Neural cell (in vitro differentiated cells): ENCODE measurements around the gene CAPN12. TPM values are rescaled to one million over a fixed set of nuclear protein-coding genes. Genes with fewer than 3 reads are reported as not detected.

Experiments used
- H2AFZ ChIP-seq: fragments of 200-600, 300-800 bp; sonication (generic), shearing (Covaris generic); 2 replicates; pipeline ENCODE4 v1.6.0; 2014; ENCODE audit warnings: low read depth, mild to moderate bottlenecking, antibody characterized with exemption, low read length, moderate library complexity
- H3F3A ChIP-seq: fragments of 200-600 bp; shearing (Covaris generic); 2 replicates; pipeline ENCODE4 v1.6.1; 2016; ENCODE audit warnings: mild to moderate bottlenecking, moderate library complexity, mixed read lengths, antibody characterized with exemption, low read length; ENCODE audit not compliant: insufficient read depth, poor library complexity, severe bottlenecking
- H3K27ac ChIP-seq: fragments of 200-600, 300-800 bp; sonication (generic), shearing (Covaris generic); 2 replicates; pipeline ENCODE4 v1.5.1; 2014; ENCODE audit warnings: mild to moderate bottlenecking, low read length, moderate library complexity
- H3K27me3 ChIP-seq: fragments of 300-800, 200-600 bp; sonication (generic), shearing (Covaris generic); 2 replicates; pipeline ENCODE4 v1.6.0; 2014; ENCODE audit warnings: mild to moderate bottlenecking, low read depth, low read length, moderate library complexity; ENCODE audit not compliant: insufficient read depth
- H3K36me3 ChIP-seq: fragments of 300-800, 200-600 bp; sonication (generic), shearing (Covaris generic); 2 replicates; pipeline ENCODE4 v1.5.1; 2014; ENCODE audit warnings: mild to moderate bottlenecking, antibody characterized with exemption, low read length, moderate library complexity; ENCODE audit not compliant: insufficient read depth
- H3K4me2 ChIP-seq: fragments of 300-800, 200-600 bp; sonication (generic), shearing (Covaris generic); 2 replicates; pipeline ENCODE4 v1.6.0; 2014; ENCODE audit warnings: mild to moderate bottlenecking, low read length
- H3K4me3 ChIP-seq: fragments of 300-800, 200-600 bp; sonication (generic), shearing (Covaris generic); 2 replicates; pipeline ENCODE4 v1.5.1; 2014; ENCODE audit warnings: mild to moderate bottlenecking, low read length, moderate library complexity
- H3K79me2 ChIP-seq: fragments of 200-600 bp; shearing (Covaris generic); replicated peaks from 2 replicates; pipeline ENCODE4 v1.6.0; 2014; ENCODE audit warnings: mild to moderate bottlenecking, low read length, moderate library complexity; ENCODE audit not compliant: insufficient read depth
- H3K9ac ChIP-seq: fragments of 300-800, 200-600 bp; sonication (generic), shearing (Covaris generic); 2 replicates; pipeline ENCODE4 v1.6.1; 2016; ENCODE audit warnings: mild to moderate bottlenecking, low read length, mixed read lengths
- H3K9me2 ChIP-seq: fragments of 200-600 bp; shearing (Covaris generic); 2 replicates; pipeline ENCODE4 v1.6.1; 2016; ENCODE audit warnings: mild to moderate bottlenecking, low read length, mixed read lengths; ENCODE audit not compliant: insufficient read depth
- H3K9me3 ChIP-seq: fragments of 200-600, 300-800 bp; sonication (generic), shearing (Covaris generic); 2 replicates; pipeline ENCODE4 v1.6.1; 2016; ENCODE audit warnings: mild to moderate bottlenecking, mixed run types, low read length, moderate library complexity, mixed read lengths
- H4K20me1 ChIP-seq: fragments of 200-600 bp; shearing (Covaris generic); 2 replicates; pipeline ENCODE4 v1.6.1; 2016; ENCODE audit warnings: mild to moderate bottlenecking, mixed run types; ENCODE audit not compliant: insufficient read depth
- CTCF ChIP-seq: fragments of 450-650 bp; IDR thresholded peaks from 2 replicates; pipeline ENCODE4 v1.5.1; 2014; ENCODE audit warnings: antibody characterized with exemption, mild to moderate bottlenecking, moderate library complexity; ENCODE audit not compliant: poor library complexity, severe bottlenecking
- EP300 ChIP-seq: fragments of 450-650 bp; conservative IDR thresholded peaks from 2 replicates; pipeline ENCODE4 v1.6.1; 2014; ENCODE audit warnings: antibody characterized with exemption, mild to moderate bottlenecking, moderate library complexity; ENCODE audit not compliant: poor library complexity, severe bottlenecking
- EZH2 ChIP-seq: fragments of 200-600, 300-800 bp; shearing (Covaris generic), sonication (generic); IDR thresholded peaks from 2 replicates; pipeline ENCODE4 v1.6.1; 2014; ENCODE audit warnings: antibody characterized with exemption, low read length, borderline replicate concordance, mild to moderate bottlenecking; ENCODE audit not compliant: insufficient read depth, poor library complexity, severe bottlenecking
- MXI1 ChIP-seq: fragments of 450-650 bp; conservative IDR thresholded peaks from 2 replicates; pipeline ENCODE4 v1.6.1; 2014; ENCODE audit warnings: antibody characterized with exemption, mild to moderate bottlenecking; ENCODE audit not compliant: poor library complexity, severe bottlenecking
- POLR2AphosphoS5 ChIP-seq: IDR thresholded peaks from 2 replicates; pipeline ENCODE4 v1.6.1; 2012
- RAD21 ChIP-seq: fragments of 450-650 bp; conservative IDR thresholded peaks from 2 replicates; pipeline ENCODE4 v1.6.1; 2014; ENCODE audit warnings: antibody characterized with exemption, mild to moderate bottlenecking, moderate library complexity
- REST ChIP-seq: IDR thresholded peaks from 2 replicates; pipeline ENCODE4 v1.6.1; 2012; ENCODE audit warnings: borderline replicate concordance
- SMC3 ChIP-seq: fragments of 450-650 bp; conservative IDR thresholded peaks from 2 replicates; pipeline ENCODE4 v1.6.1; 2014; ENCODE audit warnings: antibody characterized with exemption, mild to moderate bottlenecking, moderate library complexity; ENCODE audit not compliant: poor library complexity
- TAF1 ChIP-seq: IDR thresholded peaks from 2 replicates; pipeline ENCODE4 v1.6.1; 2012; ENCODE audit warnings: low read depth
- polyA plus RNA-seq: library from polyadenylated mRNA; depleted of rRNA; stranded (reverse); fragments of >200 nt; gene quantifications from 2 replicates; pipeline ENCODE4 v1.2.3, GENCODE V29; 2014

CAPN12 gene
- polyA plus RNA-seq, 1 donor from 2014 or later = not detected

- no peak overlapping the region for H2AFZ ChIP-seq
- H3K4me2 ChIP-seq = no peak overlapping the region
- no peak overlapping the region for H3K4me3 ChIP-seq
- no peak overlapping the region for H3K27ac ChIP-seq
- H4K20me1 ChIP-seq = no peaks in the 10 kb centered on the region
- no peaks in the 10 kb centered on the region for H3K27me3 ChIP-seq
- TF ChIP-seq REST (no peak), TAF1 (no peak), CTCF (no peak), MXI1 (no peak), POLR2AphosphoS5 (no peak), SMC3 (no peak), EP300 (no peak)
- no peaks in the 10 kb centered on the region for H3K36me3 ChIP-seq
- H3K9me3 ChIP-seq = no peaks in the 10 kb centered on the region
- H3K79me2 ChIP-seq = peaks cover 22% of the 10 kb centered on the region
- H3K9me2 ChIP-seq = no peaks in the 10 kb centered on the region
- no peak overlapping the region for H3K9ac ChIP-seq
- H3F3A ChIP-seq = no peaks in the 10 kb centered on the region
Measured at GRCh38 chr19:38684078-38684861, 60.0 kb downstream of the CAPN12 start.

GRCh38 chr19:38683393-38684077 lies 60.7 kb downstream of the CAPN12 start:
- Histone ChIP-seq H3K9ac (no peak overlapping the region), H2AFZ (no peak overlapping the region), H4K20me1 (no peaks in the 10 kb centered on the region), H3K36me3 (no peaks in the 10 kb centered on the region), H3K27ac (no peak overlapping the region), H3K9me3 (no peaks in the 10 kb centered on the region), H3F3A (no peaks in the 10 kb centered on the region), H3K27me3 (no peaks in the 10 kb centered on the region), H3K4me3 (no peak overlapping the region), H3K79me2 (peaks cover 24% of the 10 kb centered on the region), H3K4me2 (no peak overlapping the region), H3K9me2 (no peaks in the 10 kb centered on the region)
- TF ChIP-seq REST (no peak), CTCF (no peak), EP300 (no peak), POLR2AphosphoS5 (no peak), EZH2 (no peak), SMC3 (no peak), TAF1 (no peak), RAD21 (no peak), MXI1 (no peak)
